Epidermal melanocyte (primary cell): ENCODE results near the gene KRTAP1-1.
"Not testable (repeated sequence)": the region's sequence is repeated elsewhere in the genome, so short reads cannot be mapped to it uniquely, and the experiment has no call there.

ENCODE experiments used
- DNase-seq: peaks from one replicate; pipeline ENCODE4 v3.0.0; 2011; ENCODE audit warnings: low spot score; ENCODE audit not compliant: insufficient read length

The KRTAP1-1 gene

DNA sequence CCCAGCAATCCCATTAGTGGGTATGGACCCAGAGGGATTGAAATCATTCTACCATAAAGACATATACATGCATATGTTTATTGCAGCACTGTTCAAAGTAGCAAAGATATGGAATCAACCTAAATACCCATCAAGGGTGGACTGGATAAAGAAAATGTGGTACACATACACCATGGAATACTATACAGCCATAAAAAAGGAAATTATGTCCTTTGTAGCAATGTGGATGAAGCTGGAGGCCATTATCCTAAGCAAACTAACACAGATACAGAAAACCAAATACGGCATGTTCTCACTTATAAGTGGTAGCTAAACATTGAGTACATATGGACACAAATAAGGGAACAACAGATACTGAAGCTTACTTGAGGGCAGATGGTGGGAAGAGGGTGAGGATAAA is 16.3 kb upstream of the KRTAP1-1 start:
- DNase-seq: no peak

DNA sequence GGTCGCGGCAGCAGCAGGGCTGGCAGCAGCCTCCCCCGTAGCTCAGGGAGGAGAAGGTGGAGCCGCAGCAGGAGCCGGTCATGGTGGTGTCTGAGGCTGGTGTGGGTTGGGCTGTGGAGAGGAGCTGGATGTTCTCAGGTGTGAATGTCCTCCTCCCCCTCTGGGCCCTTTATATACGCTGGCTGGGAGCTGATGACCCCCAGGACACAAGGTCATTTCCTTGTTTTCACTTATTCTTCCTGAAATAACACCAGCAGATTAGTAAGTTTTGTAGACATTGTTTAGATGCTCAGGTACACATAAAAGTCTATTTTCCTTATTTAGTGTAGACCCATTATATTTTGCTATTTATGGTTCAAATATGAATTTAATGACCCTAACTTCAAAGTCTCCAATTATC is 13.9 kb upstream of the KRTAP1-1 start, which contains the start of gene KRTAP2-2:
Gene KRTAP2-2, minus strand, starts transcription at position 101 of the 400 bp plus-strand sequence. Its CDS starts 19 bp downstream, at position 82.
- not testable (repeated sequence) for DNase-seq

DNA sequence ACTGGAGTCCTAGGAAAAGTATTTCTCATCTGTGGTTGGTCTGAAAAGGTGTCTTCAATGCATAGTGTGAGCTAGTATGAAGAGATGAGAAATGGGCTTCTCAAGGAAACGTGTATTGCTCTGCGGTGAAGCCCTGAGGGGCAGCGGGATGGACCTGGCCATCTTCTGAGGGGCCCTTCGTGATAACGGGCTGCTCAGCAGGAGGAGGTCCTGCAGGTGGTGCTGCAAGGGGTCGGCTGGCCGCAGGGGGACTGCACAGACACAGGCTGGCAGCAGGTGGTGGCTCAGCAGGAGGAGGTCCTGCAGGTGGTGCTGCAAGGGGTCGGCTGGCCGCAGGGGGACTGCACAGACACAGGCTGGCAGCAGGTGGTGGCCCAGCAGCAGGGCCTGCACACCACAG is 13.3 kb upstream of the KRTAP1-1 start:
- DNase-seq: not testable (repeated sequence)

DNA sequence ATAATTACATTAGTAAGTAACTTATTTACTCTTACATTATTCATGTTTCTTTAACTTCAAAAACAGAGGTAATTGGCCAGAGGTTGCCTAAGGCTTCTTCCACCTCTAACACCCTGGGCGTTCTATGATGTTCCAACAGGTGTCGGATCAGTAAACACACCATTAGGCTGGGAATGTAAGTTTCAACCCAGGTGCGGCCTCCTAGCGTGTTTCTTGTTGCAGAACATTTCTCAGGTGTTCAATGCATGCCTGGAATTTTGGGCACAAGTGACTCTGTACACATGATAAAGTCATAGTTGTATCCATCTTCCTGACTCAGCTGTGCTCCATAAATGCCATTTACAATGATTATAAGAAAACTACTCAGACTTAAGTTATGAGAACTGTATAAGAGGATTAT is 12.8 kb upstream of the KRTAP1-1 start:
- no peak for DNase-seq

DNA sequence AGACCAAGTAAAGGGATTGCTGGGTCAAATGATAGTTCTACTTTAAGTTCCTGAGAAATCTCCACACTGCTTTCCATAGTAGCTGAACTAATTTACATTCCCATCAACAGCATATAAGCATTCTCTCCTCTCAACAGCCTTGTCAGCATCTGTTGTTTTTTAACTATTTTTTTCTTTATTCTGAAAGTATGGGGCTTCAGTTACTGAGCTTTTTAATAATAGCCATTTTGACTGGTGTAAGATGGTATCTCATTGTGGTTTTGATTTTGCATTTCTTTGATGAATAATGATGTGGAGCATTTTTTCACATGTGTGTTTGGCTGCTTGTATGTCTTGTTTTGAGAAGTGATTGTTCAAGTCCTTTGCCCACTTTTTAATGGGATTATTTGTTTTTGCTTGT is 11.3 kb upstream of the KRTAP1-1 start:
- DNase-seq: no peak

DNA sequence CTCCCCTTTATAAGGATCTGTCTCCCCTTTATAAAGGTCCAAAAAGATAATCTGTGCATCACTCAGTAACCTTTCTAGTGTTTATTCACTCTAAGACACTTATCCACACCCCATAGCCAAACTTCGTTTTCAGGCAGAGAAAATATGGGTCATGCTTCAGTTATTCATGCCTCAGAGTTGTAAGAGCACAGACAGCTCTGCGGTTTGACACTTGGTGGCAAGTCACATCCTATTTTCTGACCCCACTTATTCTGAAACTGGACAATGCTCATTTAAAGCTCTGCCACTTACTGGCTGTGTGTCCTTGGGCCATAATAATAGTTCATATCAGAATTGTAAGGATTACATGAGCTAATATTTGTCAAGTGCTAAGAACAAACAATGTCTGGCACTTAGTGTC is 7.9 kb upstream of the KRTAP1-1 start:
- no peak for DNase-seq

DNA sequence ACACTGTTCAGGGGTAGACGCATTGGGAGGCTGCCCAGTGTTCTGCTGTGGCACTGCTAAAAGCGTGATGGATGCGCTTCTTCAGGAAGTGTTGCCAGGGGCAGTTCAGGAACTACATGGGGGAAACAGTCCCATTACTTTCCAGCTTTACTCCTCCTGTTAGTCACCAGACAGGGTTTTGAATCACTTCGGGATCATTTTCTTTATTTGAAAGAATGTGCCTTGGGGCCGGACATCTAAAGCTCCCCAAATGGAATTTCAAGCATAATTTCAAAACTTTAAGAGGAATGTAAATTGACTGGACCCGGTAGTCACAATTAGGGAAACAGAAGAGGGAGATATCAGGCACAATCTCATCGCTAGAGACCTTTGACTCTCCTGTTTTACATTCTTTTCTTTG is 7.2 kb upstream of the KRTAP1-1 start:
- peak; percentile 37 for DNase-seq

DNA sequence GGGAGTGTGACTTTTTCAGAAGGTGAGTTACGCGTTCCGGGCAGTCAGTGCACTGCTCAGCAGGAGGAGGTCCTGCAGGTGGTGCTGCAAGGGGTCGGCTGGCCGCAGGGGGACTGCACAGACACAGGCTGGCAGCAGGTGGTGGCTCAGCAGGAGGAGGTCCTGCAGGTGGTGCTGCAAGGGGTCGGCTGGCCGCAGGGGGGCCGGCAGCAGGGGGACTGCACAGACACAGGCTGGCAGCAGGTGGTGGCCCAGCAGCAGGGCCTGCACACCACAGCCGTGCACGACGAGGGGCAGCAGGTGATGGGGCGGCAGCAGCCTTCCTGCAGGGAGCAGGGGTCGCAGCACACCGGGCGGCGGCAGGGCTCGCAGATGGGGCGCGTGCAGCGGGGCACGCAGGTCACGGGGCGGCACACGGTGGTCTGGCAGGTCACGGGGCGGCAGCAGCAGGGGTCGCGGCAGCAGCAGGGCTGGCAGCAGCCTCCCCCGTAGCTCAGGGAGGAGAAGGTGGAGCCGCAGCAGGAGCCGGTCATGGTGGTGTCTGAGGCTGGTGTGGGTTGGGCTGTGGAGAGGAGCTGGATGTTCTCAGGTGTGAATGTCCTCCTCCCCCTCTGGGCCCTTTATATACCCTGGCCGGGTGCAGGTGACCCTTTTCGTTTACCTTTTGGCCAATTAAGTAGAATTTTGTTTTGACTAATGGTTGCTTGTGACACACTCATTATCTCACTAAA is 5.7 kb upstream of the KRTAP1-1 start, which contains the start of gene KRTAP2-1:
Gene KRTAP2-1, minus strand, starts transcription at position 582 of the 731 bp plus-strand sequence. Its CDS starts 49 bp downstream, at position 533.
- DNase-seq: not testable (repeated sequence)

DNA sequence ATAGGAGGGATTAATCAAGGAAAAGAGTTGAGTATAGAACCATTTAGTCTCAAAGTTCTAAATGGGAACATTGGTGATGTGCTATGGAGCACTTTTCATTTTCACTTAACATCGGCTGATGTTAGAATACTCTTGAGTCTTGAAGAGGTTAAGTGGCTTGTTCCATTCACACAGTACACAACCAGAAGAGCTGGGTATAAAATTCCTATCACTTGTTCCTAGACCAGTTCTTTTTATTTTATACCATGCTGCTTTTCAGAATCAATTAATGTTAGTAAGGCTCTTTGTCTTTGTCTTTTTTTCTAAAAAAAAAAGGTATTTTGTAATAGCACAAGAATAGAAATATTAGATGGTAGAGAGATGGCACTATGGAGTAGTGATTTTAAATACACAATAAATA is 1.7 kb upstream of the KRTAP1-1 start:
- no peak for DNase-seq

DNA sequence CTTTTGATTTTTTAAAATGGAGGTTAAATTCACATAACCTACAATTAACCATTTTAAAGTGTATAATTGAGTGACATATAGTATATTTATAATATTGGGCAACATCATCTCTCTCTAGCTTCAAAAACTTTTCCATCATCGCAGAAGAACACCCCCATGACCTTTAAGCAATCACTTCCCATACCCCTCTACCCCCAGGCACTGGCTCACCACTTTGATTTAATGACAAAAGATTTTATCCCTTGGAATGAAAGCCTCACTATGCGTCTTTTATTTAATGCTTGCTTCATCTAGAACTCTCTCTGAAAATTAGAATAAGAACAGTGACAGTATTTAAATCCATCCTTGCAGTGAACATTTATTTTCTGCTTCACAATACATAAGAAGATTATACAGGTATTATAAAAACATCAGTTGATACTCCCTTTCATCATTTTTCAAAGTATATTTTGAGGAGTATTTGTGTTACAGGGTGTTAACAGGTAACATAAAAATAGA is 3.3 kb downstream of the KRTAP1-1 start:
- no peak for DNase-seq

DNA sequence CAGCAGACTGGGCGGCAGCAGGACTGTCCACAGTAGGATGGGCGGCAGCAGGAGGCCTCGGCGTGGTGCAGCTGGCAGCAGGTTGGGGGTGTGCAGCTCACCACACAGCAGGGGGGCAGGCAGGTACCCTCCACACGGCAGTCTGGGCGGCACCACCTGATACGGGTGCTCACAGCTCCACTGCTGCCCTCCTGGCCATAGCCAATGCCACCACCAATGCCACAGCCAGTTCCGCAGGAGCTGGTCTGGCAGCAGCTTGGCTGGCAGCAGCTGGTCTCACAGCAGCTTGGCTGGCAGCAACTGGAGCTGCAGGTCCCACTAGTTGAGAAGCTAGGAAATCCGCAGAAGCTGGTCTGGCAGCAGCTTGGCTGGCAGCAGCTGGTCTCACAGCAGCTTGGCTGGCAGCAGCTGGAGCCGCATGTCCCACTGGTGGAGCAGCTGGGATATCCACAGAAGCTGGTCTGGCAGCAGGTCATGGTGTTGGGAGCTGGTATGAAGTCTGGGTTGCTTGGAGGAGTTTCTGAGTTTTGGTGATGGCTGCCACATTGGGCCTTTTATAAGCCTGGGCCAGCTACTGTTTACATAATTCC is 6.8 kb downstream of the KRTAP1-1 start, which contains the start of gene KRTAP1-3:
Gene KRTAP1-3, minus strand, starts transcription at position 529 of the 590 bp plus-strand sequence. Its CDS starts 53 bp downstream, at position 476.
- not testable (repeated sequence) for DNase-seq

DNA sequence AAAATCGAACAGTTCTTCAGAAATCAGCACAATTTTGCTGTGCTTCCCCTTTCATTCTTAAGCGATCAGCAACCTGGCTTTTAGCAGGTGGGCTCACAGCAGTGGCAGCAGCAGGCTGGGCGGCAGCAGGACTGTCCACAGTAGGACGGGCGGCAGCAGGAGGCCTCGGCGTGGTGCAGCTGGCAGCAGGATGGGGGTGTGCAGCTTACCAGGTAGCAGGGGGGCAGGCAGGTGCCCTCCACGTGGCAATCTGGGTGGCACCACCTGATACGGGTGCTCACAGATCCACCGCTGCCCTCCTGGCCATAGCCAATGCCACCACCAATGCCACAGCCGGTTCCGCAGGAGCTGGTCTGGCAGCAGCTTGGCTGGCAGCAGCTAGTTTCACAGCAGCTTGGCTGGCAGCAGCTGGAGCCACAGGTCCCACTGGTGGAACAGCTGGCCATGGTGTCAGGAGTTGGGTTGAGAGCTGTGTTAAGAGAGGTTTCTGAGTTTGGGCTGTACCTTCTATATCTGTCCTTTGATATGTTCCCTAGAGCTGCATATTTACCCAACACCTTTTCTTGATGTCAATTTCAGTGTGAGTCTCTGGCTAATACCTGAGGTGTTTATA is 11.5 kb downstream of the KRTAP1-1 start, which contains the start of gene KRTAP1-4:
Gene KRTAP1-4, minus strand, starts transcription at position 563 of the 613 bp plus-strand sequence. Its CDS starts 117 bp downstream, at position 446.
- no peak for DNase-seq

DNA sequence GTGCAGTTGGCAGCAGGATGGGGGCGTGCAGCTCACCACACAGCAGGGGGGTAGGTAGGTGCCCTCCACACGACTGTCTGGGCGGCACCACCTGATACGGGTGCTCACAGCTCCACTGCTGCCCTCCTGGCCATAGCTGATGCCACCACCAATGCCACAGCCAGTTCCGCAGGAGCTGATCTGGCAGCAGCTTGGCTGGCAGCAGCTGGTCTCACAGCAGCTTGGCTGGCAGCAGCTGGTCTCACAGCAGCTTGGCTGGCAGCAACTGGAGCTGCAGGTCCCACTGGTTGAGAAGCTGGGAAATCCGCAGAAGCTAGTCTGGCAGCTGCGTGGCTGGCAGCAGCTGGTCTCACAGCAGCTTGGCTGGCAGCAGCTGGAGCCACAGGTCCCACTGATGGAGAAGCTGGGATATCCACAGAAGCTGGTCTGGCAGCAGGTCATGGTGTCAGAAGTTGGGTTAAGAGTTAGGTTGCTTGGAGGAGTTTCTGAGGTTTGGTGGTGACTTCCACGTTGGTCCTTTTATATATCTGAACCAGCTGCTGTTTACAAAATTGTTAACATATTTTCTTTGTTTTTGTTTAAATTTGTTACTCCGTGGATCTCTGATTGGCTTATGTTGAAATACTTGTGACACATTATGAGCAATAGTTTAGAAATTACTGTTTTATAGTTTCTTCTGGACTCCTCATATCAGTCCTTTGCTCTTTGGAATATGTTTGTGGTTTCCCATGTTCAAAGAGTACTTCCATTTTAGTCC is 14.4 kb downstream of the KRTAP1-1 start, which contains the start of gene KRTAP1-5:
Gene KRTAP1-5, minus strand, starts transcription at position 494 of the 757 bp plus-strand sequence. Its CDS starts 53 bp downstream, at position 441.
- no peak for DNase-seq

DNA sequence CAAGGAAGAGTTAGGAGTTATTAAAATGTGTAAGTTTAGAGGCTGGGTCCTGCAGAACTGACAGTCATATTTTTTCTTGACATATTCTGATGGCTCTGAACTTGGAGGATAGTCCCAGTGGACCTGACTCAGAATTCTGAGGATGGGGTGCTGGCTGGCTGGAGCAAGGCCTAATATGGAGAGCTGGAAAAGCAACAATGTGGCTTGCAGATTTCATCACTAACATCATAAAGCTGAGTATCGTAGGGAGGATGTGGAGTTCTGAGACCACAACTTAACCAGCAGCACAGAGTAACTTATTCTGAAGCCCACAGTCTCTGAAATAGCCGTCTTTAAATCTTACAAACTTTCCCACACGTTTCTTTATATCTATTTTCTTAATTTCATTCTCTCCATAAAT is 16.6 kb downstream of the KRTAP1-1 start:
- no peak for DNase-seq

DNA sequence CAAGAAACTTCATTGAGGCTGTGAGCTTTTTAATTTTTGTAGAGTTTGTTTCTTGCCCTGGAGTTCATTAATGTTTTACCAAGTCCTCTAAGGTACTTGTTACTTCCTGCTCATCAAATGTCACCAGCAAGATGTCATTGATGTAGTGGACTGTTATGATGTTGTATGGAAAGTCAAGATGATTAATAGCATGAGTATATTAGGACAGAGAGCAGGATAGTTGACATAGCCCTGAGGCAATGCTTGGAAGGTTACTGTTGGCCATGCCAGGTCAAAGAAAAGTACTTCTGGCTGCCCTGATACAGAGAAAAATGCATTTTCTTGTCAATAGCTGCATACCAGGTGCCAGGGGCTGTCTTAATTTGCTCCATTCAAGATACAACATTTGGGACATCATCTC is 20.9 kb downstream of the KRTAP1-1 start:
- DNase-seq: no peak

DNA sequence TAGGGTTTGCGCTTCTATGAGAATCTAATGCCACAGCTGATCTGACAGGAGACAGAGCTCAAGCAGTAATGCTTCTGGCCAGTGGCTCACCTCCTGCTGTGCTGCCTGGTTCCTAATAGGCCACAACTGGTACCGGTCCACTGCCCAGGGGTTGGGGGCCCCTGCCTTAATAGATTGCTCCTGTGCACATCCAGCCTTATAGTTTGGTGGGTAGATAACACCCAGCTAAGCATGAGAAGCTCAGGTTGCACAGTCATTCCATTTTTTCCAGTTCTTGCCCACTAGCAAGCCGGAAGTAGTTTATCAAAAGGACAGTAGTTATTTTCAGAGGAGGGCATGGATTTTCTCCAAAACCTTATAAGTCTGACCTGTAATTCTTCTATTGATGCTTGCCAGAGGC is 21.8 kb downstream of the KRTAP1-1 start:
- no peak for DNase-seq

DNA sequence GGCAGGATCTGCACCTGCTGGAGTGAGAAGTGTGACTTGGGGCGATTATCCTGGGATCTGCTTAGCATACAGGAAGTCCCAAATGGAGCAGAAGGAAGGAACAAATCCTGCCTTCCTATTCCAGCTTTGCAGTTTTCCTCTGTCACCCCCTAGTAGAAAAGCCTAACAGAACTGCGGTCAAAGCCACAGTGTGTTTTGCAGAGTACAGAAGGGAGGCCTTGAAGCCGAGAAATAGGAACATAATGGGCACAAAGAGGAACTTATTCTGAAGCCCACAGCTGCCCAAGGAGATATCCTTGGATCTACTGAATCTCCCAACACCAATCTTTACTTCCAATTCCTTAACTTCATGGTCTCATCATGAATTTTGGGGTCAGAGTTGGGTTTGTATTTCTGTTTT is 22.7 kb downstream of the KRTAP1-1 start:
- DNase-seq: no peak

DNA sequence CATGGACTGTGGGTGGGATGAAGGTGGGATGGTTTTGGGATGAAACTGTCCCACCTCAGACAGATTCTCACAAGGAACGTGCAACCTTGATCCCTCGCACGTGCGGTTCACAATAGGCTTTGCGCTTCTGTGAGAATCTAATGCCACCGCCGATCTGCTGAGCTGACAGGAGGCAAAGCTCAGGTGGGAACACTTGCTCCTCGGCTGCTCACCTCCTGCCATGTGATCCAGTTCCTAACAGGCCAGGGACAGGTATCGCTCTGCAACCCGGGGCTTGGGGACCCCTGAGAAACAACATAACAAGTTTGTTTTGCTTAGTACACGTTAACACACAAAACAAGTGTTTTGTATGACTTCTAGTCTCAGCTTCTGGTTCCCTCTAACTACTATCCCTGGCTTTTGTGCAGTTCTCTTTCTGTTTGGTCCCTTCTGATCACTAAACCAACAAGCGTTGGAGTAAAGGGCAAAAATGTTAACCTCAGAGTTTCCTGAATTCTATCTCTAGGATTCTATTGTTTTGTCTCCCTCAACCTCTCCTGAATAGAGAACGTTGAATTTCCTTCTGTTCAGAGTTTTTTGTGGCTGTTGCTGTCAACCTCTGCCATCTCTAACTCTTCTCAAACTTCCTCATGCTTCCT is 24.6 kb downstream of the KRTAP1-1 start:
- DNase-seq: no peak

DNA sequence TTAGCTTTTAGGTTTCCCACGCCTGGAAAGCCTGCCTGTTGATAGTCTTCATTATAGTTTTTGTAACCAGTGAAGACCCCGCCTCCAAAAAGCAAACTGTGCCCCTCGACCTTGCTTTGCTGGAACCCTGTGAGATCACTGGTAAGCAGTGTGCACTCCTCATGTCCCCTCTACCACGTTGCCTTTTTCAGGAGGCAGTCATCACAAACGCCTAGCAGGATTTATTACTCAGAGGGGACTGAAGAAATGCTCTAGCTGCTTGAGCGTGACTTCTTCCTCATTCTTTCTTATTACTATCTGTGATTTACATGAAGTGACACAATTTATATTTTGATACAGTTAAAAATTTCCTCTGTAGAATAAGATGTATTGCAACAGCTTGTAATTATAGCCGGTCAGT is 25.8 kb downstream of the KRTAP1-1 start:
- no peak for DNase-seq

DNA sequence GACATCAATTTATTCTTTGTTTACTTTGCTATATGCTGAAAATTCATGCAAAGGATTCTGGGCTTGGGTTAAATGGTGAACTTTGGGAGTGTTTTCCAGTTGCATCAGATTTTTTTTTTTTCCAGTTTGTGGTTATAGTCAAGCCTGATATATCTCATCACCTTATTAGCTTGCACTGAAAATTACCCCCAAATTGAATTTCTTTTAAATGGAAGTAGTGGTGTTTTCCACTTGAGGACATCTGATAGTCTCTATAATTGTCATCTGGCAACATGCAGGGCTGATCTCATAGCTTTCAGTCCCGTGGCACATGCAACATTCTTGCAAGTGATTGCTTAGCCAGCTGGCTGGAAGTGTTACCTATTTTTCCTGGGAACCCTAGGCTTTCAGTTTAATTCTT is 27.6 kb downstream of the KRTAP1-1 start:
- DNase-seq: no peak

DNA sequence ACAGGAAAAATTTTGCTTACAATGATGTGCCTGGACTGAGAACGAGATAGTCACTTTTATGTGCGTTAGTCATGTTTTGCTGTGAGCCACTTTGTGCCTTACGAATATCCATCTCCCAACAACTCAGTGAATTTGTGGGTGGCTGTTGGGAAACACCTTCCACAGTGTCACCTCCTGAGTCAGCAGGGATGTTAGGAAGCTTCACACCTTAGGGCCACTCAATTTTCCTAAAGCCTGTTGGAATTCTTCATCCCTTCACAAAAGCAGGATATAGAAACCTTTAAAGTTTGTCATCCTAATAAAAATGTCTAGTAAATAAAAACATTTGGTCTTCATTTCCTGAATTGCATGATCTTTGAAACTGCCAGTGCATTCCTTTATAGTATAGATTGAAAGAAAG is 28.1 kb downstream of the KRTAP1-1 start:
- DNase-seq: no peak
